CD8-positive, alpha-beta memory T cell (primary cell): ENCODE measurements around the gene HERPUD2. TPM values are rescaled to one million over a fixed set of nuclear protein-coding genes. Genes with fewer than 3 reads are reported as not detected.
"Not testable (repeated sequence)": the region's sequence is repeated elsewhere in the genome, so short reads cannot be mapped to it uniquely, and the experiment has no call there.

Experiments used
- CTCF ChIA-PET: fragments of 350-600 bp; sonication (Branson Sonifier 250); formaldehyde crosslinking; loops from one replicate; lab custom pipeline; 2021; ENCODE audit warnings: antibody characterized with exemption; lab: Charles Lee
- POLR2A ChIA-PET: fragments of 350-600 bp; sonication (Branson Sonifier 250); formaldehyde crosslinking; loops from one replicate; lab custom pipeline; 2021; ENCODE audit warnings: antibody characterized with exemption; lab: Charles Lee
- DNase-seq, 5 donors: peaks; one replicate each; pipeline versions ENCODE4 v3.0.0 to v3.0.0-alpha.2; 2020 to 2022; ENCODE audit warnings: mixed read lengths in 1 of 5
- H3K27ac ChIP-seq: one replicate; pipeline ENCODE4 v1.7.0; 2013; ENCODE audit warnings: low read depth, mild to moderate bottlenecking, low read length, moderate library complexity
- H3K27me3 ChIP-seq: 2 replicates; pipeline ENCODE4 v1.7.0; 2013; ENCODE audit warnings: low read length, mild to moderate bottlenecking; ENCODE audit not compliant: insufficient read depth, poor library complexity, severe bottlenecking
- H3K36me3 ChIP-seq: 2 replicates; pipeline ENCODE4 v1.7.0; 2013; ENCODE audit warnings: mild to moderate bottlenecking, low read length, moderate library complexity; ENCODE audit not compliant: insufficient read depth
- H3K4me1 ChIP-seq: 2 replicates; pipeline ENCODE4 v1.7.0; 2013; ENCODE audit warnings: mild to moderate bottlenecking, low read length, moderate library complexity; ENCODE audit not compliant: insufficient read depth
- H3K4me3 ChIP-seq: 2 replicates; pipeline ENCODE4 v1.7.0; 2013; ENCODE audit warnings: mild to moderate bottlenecking, low read length
- H3K9me3 ChIP-seq: 2 replicates; pipeline ENCODE4 v1.7.0; 2013; ENCODE audit warnings: mild to moderate bottlenecking, low read length
- H3K27ac Mint-ChIP-seq, 8 donors: one replicate each; pipeline ENCODE4 v1.8.0; 2020 to 2021; ENCODE audit warnings: mixed read lengths in 8 of 8, mild to moderate bottlenecking in 6 of 8, inconsistent platforms in 3 of 8, moderate library complexity in 3 of 8
- H3K27me3 Mint-ChIP-seq, 2 donors: one replicate each; pipeline ENCODE4 v1.8.0; 2020 to 2021; ENCODE audit warnings: mixed read lengths in 2 of 2, mild to moderate bottlenecking in 1 of 2, moderate library complexity in 1 of 2
- H3K36me3 Mint-ChIP-seq, 3 donors: one replicate each; pipeline ENCODE4 v1.8.0; 2020 to 2021; ENCODE audit warnings: mixed read lengths in 3 of 3, inconsistent platforms in 1 of 3, mild to moderate bottlenecking in 1 of 3
- H3K4me1 Mint-ChIP-seq, 3 donors: one replicate each; pipeline ENCODE4 v1.8.0; 2020 to 2021; ENCODE audit warnings: mixed read lengths in 3 of 3, inconsistent platforms in 1 of 3, mild to moderate bottlenecking in 1 of 3
- H3K4me3 Mint-ChIP-seq, 7 donors: one replicate each; pipeline ENCODE4 v1.8.0; 2020 to 2021; ENCODE audit warnings: mixed read lengths in 7 of 7, mild to moderate bottlenecking in 6 of 7, moderate library complexity in 4 of 7, inconsistent platforms in 2 of 7
- H3K9me3 Mint-ChIP-seq, 5 donors: one replicate each; pipeline ENCODE4 v1.8.0; 2020 to 2022; ENCODE audit warnings: mixed read lengths in 5 of 5, mild to moderate bottlenecking in 3 of 5, moderate library complexity in 2 of 5, inconsistent platforms in 1 of 5
- polyA plus RNA-seq: library from polyadenylated mRNA; unstranded; fragments of 300-500 nt; fragmentation: Illumina TruSeq; gene quantifications from one replicate; pipeline ENCODE4 v1.2.3, GENCODE V29; 2021
- total RNA-seq, 2 experiments: library from RNA; stranded (reverse); gene quantifications; one replicate each; pipeline ENCODE4 v1.2.3, GENCODE V29; 2021

Gene HERPUD2
- total and polyA plus RNA-seq, 3 experiments from 2014 or later: 31.3 to 121 (median 34.1) TPM

DNA sequence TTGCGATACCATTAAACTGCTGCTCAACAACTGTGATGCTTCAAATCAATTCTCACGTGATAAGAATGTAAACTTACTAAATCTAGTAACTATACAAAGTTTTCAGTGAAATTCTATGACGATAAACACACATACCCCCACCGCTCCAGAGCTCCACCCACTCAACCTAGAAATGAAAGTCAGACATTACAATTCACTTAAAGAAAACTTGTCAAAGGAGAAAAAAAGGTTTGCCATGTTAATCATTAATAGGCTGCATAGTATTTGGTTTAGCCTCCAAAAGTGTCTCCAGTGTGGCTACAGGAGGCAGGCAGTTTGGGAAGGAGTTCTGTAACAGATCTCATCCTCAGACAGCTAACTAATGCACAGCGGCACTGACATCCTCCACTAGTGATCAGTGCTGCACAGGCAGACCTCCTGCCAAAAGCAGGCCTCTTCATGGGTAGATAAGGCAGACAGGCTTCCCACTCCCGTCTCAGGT is 3.1 kb downstream of the HERPUD2 start:
- peak overlapping the region; percentile 98 for H3K27ac ChIP-seq
- peak overlapping the region; percentile 98 for H3K4me3 ChIP-seq
- Mint-ChIP-seq H3K4me1 (peaks cover 68 to 87% (median 75%) of the 10 kb centered on the region in 3 donors), H3K9me3 (no peaks in the 10 kb centered on the region), H3K36me3 (peaks cover 5 to 59% (median 8%) of the 10 kb centered on the region in 3 donors), H3K27me3 (no peaks in the 10 kb centered on the region), H3K27ac (peak overlapping the region; percentile 92 to 99 (median 98)), H3K4me3 (peak overlapping the region; percentile 86 to 98 (median 90))
- no peaks in the 10 kb centered on the region for H3K9me3 ChIP-seq
- peak in 4 of 5 donors; percentile 10 to 61 (median 34) for DNase-seq
- no peaks in the 10 kb centered on the region for H3K36me3 ChIP-seq
- ChIA-PET POLR2A (interaction anchor here (0.7 to 1.5 kb wide), 2 partner anchors 109 kb away, joined by 3 to 5 read pairs; partner anchors contain the start of gene SEPTIN7), CTCF (interaction anchor here (0.8 to 2.9 kb wide), 6 partner anchors 34 to 216 kb away, joined by 3 to 14 read pairs (median 4); partner anchors contain the start of gene SEPTIN7)
- H3K27me3 ChIP-seq: no peaks in the 10 kb centered on the region
- peaks cover 51% of the 10 kb centered on the region for H3K4me1 ChIP-seq

DNA sequence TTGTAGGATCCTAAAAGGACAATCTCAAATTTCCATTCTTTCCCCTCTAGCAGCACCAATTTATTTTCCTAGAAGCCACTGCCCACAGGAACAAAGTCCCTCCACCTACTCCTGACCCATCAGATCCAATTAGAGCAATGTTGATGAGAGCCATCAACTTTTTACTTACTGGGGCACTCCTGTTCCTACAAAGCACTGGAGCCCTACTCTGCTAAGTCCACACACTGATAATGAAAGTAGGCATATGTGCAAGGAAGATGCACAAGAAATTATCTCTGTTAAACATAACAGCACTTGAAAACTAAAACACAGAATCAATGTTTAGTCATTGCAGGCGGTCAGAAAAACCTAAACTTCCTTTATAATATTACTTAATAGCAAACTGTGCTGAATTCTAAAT is 3.6 kb downstream of the HERPUD2 start:
- Histone ChIP-seq H3K9me3 (no peaks in the 10 kb centered on the region), H3K27me3 (no peaks in the 10 kb centered on the region), H3K4me1 (peaks cover 50% of the 10 kb centered on the region), H3K36me3 (no peaks in the 10 kb centered on the region), H3K27ac (peak overlapping the region; percentile 98), H3K4me3 (peak overlapping the region; percentile 98)
- DNase-seq: no peak
- Mint-ChIP-seq H3K4me1 (peaks cover 64 to 83% (median 72%) of the 10 kb centered on the region in 3 donors), H3K36me3 (peaks cover 7 to 60% (median 8%) of the 10 kb centered on the region in 3 donors), H3K4me3 (peak overlapping the region; percentile 86 to 98 (median 90)), H3K27me3 (no peaks in the 10 kb centered on the region), H3K9me3 (no peaks in the 10 kb centered on the region), H3K27ac (peak overlapping the region; percentile 92 to 99 (median 98))
- ChIA-PET POLR2A (interaction anchor here (0.6 to 1.5 kb wide), 3 partner anchors 32 to 114 kb away, joined by 3 to 5 read pairs (median 3); partner anchors contain the start of gene SEPTIN7), CTCF (interaction anchor here (0.8 to 2.9 kb wide), 6 partner anchors 22 to 116 kb away, joined by 3 to 14 read pairs (median 4); partner anchors contain the start of gene SEPTIN7)

DNA sequence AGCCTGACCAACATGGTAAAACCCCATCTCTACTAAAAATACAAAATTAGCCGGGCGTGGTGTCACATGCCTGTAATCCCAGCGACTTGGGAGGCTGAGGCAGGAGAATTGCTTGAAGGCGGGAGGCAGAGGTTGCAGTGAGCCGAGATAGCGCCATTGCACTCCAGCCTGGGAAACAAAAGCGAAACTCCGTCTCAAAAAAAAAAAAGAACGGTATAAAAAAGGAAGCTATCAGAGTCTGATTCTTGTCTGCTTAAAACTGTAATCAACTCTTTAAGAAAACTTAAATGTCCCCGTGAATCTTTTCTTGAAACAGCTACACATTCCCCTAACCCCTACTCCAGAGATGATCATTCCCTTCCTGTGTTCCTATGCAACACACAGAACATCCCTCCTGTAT is 4.3 kb downstream of the HERPUD2 start:
- peak overlapping the region; percentile 70 to 99 (median 98) for H3K27ac Mint-ChIP-seq

DNA sequence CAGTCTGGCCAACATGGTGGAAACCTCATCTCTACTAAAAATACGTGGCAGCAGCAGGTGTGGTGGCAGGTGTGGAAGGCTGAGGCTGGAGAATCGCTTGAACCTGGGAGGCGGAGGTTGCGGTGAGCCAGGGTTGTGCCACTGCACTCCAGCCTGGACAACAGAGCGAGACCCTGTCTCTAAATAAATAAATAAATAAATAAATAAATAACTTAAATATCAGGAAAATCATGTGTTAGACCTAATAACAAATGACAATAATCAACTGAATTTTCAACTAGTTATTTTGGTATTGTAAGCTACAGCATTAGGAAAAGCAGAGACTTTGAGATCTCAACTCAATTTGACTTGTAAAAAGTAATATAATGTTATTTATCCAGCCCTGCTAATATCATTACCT is 9.2 kb downstream of the HERPUD2 start:
- H3K9me3 Mint-ChIP-seq: no peaks in the 10 kb centered on the region
- H3K27me3 Mint-ChIP-seq: peaks cover 0 to 4% of the 10 kb centered on the region in 2 donors
- ChIA-PET POLR2A (no interaction called here), CTCF (interaction anchor here (1.9 kb wide), 1 partner anchor 10 kb away, joined by 4 read pairs; no protein-coding TSS in a partner anchor)
- no peaks in the 10 kb centered on the region for H3K27me3 ChIP-seq
- no peaks in the 10 kb centered on the region for H3K36me3 ChIP-seq
- H3K4me1 Mint-ChIP-seq: peaks cover 68 to 80% (median 78%) of the 10 kb centered on the region in 3 donors
- DNase-seq: no peak
- no peak overlapping the region for H3K27ac ChIP-seq
- H3K27ac Mint-ChIP-seq: peak overlapping the region in 1 of 8 donors; percentile 26
- H3K36me3 Mint-ChIP-seq: peaks cover 11 to 51% (median 16%) of the 10 kb centered on the region in 3 donors
- H3K4me1 ChIP-seq: peaks cover 63% of the 10 kb centered on the region
- no peaks in the 10 kb centered on the region for H3K9me3 ChIP-seq
- no peak overlapping the region for H3K4me3 Mint-ChIP-seq
- H3K4me3 ChIP-seq: no peak overlapping the region

More for the DNA sequence above, 4.3 kb downstream of the HERPUD2 start:
- H3K27me3 Mint-ChIP-seq, H3K9me3 ChIP-seq, H3K36me3 ChIP-seq, H3K27me3 ChIP-seq, H3K9me3 Mint-ChIP-seq: not testable (repeated sequence)
- Histone ChIP-seq H3K4me1 (peaks cover 44% of the 10 kb centered on the region), H3K27ac (peak overlapping the region; percentile 98), H3K4me3 (peak overlapping the region; percentile 98)
- ChIA-PET CTCF (interaction anchor here (1.0 to 2.9 kb wide), 3 partner anchors 23 to 40 kb away, joined by 3 to 14 read pairs (median 3); no protein-coding TSS in a partner anchor), POLR2A (interaction anchor here (0.6 to 1.5 kb wide), 3 partner anchors 31 to 115 kb away, joined by 3 to 5 read pairs (median 3); partner anchors contain the start of gene SEPTIN7)
- H3K36me3 Mint-ChIP-seq: peaks cover 7 to 61% (median 8%) of the 10 kb centered on the region in 3 donors
- peaks cover 56 to 76% (median 66%) of the 10 kb centered on the region in 3 donors for H3K4me1 Mint-ChIP-seq
- peak overlapping the region; percentile 86 to 98 (median 90) for H3K4me3 Mint-ChIP-seq
- DNase-seq: peak in 3 of 5 donors; percentile 38 to 52 (median 39)

DNA sequence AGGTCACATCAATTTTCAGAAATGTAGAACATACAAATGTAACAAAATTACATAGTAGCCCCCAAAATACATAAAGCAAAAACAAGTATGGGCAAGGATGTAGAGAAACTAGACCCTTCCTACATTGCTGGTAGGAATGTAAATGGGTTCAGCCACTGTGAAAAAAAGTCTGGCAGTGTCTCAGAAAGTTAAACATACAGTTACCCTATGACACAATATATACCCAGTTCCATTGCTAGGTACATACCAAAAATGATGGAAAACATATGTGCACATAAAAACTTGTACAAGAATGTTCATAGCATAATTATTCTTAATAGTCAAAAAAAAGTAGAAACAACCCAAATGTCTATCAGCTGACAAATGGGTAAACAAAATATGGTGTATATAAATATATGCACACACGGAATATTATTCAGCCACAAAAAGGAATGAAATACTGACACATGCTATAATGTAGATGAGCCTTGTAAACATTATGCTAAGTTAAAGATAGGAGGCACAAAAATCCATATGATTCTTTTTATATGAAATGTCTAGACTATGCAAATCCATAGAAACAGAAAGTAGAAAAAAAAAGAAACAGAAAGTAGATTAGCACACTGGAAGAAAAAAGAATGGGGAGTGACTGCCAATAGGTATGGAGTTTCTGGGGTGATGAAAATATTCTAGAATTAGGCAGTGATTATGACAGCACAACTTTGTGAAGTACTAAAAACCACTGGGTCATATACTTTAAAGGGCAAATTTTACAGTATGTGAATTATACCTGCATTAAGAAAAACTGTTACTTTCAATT is 13.5 kb downstream of the HERPUD2 start:
- POLR2A ChIA-PET: no interaction called here
- no peak for DNase-seq
- Histone ChIP-seq H3K36me3 (no peaks in the 10 kb centered on the region), H3K27me3 (no peaks in the 10 kb centered on the region), H3K27ac (no peak overlapping the region), H3K4me3 (no peak overlapping the region), H3K9me3 (no peaks in the 10 kb centered on the region), H3K4me1 (peaks cover 50% of the 10 kb centered on the region)
- peak overlapping the region in 4 of 8 donors; percentile 7 to 68 (median 36) for H3K27ac Mint-ChIP-seq
- peaks cover 0 to 4% of the 10 kb centered on the region in 2 donors for H3K27me3 Mint-ChIP-seq
- H3K9me3 Mint-ChIP-seq: no peaks in the 10 kb centered on the region
- peaks cover 4 to 35% (median 14%) of the 10 kb centered on the region in 3 donors for H3K36me3 Mint-ChIP-seq
- CTCF ChIA-PET: no interaction called here
- peaks cover 68 to 82% (median 73%) of the 10 kb centered on the region in 3 donors for H3K4me1 Mint-ChIP-seq
- peak overlapping the region in 6 of 7 donors; percentile 3 to 64 (median 36) for H3K4me3 Mint-ChIP-seq

DNA sequence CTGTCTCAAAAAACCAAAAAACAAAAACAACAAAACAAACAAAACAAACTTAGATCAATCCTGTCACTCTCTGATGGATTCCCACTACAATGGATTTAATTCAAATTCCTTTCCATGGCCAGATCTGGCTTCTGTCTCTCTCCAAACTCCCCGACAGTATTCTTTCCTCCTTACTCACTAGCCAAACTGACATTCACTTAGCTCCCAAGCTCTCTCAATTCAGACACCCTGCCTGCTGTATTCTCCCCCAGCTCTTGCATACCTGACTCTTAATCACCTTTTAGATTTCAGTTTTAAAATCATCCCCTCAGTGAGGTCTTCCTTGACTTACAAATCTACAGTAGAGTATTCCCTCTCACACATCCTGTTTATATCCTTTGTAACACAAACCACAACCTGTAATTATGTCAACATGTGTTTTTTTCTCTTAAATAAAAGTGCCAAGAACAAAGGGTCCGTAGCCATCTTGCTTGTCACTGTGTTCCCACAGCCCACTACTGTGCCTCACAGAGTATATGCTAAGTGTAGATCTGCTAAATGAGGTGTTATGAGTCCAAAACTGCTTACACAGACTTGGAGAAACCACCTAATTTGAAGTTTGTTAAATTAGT is 14.4 kb downstream of the HERPUD2 start:
- Mint-ChIP-seq H3K4me1 (peaks cover 76 to 87% (median 82%) of the 10 kb centered on the region in 3 donors), H3K36me3 (peaks cover 4 to 33% (median 14%) of the 10 kb centered on the region in 3 donors), H3K4me3 (peak overlapping the region; percentile 1 to 66 (median 38)), H3K9me3 (no peaks in the 10 kb centered on the region), H3K27me3 (peaks cover 0 to 4% of the 10 kb centered on the region in 2 donors), H3K27ac (peak overlapping the region in 7 of 8 donors; percentile 25 to 84 (median 65))
- ChIA-PET POLR2A (no interaction called here), CTCF (no interaction called here)
- H3K4me1 ChIP-seq: peaks cover 53% of the 10 kb centered on the region
- H3K36me3 ChIP-seq: no peaks in the 10 kb centered on the region
- H3K9me3 ChIP-seq: no peaks in the 10 kb centered on the region
- H3K27me3 ChIP-seq: no peaks in the 10 kb centered on the region
- no peak overlapping the region for H3K4me3 ChIP-seq
- DNase-seq: peak in 1 of 5 donors; percentile 44
- no peak overlapping the region for H3K27ac ChIP-seq

DNA sequence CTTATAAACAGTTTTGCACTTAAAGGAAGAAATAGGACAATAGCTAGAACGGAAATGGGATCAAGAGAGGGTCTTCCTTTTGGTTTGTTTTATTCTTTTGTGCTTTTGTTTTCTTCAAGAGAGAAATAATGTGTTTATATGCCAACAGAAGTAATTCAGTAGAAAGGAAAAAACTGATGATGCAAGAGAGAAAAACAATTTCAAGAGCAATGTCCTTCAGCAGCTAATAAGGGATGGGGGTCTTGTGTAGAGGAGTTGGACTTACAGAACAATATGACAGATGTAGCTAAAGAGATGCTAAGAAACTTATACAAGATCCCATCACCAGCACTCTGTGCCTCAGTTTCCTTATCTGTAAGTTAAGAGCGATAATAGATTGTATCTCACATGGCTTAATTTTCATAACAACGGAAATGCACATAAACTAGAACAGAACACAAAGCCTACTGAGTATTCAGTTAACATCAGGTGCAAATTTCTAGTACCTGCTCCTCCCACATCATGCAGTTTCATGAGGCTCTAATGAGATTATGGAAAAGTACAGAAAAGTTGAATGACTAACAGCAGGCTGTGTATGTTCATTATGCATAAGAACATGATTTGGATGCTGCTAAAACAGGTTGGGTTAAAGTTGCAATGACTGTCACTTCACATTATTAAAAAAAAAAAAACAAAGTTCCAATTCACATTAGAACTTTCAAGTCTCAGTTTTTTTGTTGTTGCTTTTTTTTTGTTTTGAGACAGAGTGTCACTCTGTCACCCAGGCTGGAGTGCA is 17.2 kb downstream of the HERPUD2 start:
- Mint-ChIP-seq H3K4me3 (peak overlapping the region in 4 of 7 donors; percentile 19 to 41 (median 32)), H3K9me3 (no peaks in the 10 kb centered on the region), H3K4me1 (peaks cover 78 to 94% (median 90%) of the 10 kb centered on the region in 3 donors), H3K27ac (peak overlapping the region in 2 of 8 donors; percentile 26 to 87), H3K36me3 (peaks cover 0 to 30% (median 6%) of the 10 kb centered on the region in 3 donors), H3K27me3 (peaks cover 0 to 2% of the 10 kb centered on the region in 2 donors)
- peaks cover 42% of the 10 kb centered on the region for H3K4me1 ChIP-seq
- CTCF ChIA-PET: interaction anchor here (0.7 to 1.2 kb wide), 2 partner anchors 113 to 124 kb away, joined by 3 read pairs; no protein-coding TSS in a partner anchor
- no peaks in the 10 kb centered on the region for H3K27me3 ChIP-seq
- no peak overlapping the region for H3K4me3 ChIP-seq
- POLR2A ChIA-PET: no interaction called here
- no peak overlapping the region for H3K27ac ChIP-seq
- H3K36me3 ChIP-seq: peaks cover 4% of the 10 kb centered on the region
- no peaks in the 10 kb centered on the region for H3K9me3 ChIP-seq
- DNase-seq: no peak
